H1 (cell line): ENCODE data around the gene NRXN3. TPM values are rescaled to one million over a fixed set of nuclear protein-coding genes. Genes with fewer than 3 reads are reported as not detected.

Experiments used
- CTCF ChIA-PET: fragments of 300-600 bp; sonication (Branson Sonifier 250); formaldehyde crosslinking; loops from one replicate; lab custom pipeline; 2021; ENCODE audit not compliant: partially characterized antibody; lab: Charles Lee
- POLR2A ChIA-PET: fragments of 300-600 bp; sonication (Branson Sonifier 250); formaldehyde crosslinking; loops from one replicate; lab custom pipeline; 2021; ENCODE audit warnings: inconsistent platforms; ENCODE audit not compliant: partially characterized antibody; lab: Charles Lee
- DNase-seq, 2 experiments: peaks; one replicate each; pipeline versions ENCODE4 v3.0.0 to v3.0.0-alpha.2; 2010 to 2022; ENCODE audit warnings: low spot score in 2 of 2, low read depth in 1 of 2, mixed read lengths in 1 of 2
- FAIRE-seq: peaks from 2 replicates; lab custom pipeline; 2011; peaks lifted over from hg19 to GRCh38; lab: Jason Lieb, UNC
- H2AFZ ChIP-seq: 2 replicates; pipeline ENCODE4 v1.8.1; 2012; ENCODE audit warnings: low read length, inconsistent platforms
- H2AK5ac ChIP-seq: 2 replicates; pipeline ENCODE4 v1.6.1; 2013; ENCODE audit warnings: low read depth, low read length
- H2BK120ac ChIP-seq: replicated peaks from 2 replicates; pipeline ENCODE3; 2013; ENCODE audit warnings: low read depth, low read length, inconsistent platforms
- H2BK12ac ChIP-seq: 2 replicates; pipeline ENCODE4 v1.6.1; 2013; ENCODE audit warnings: low read depth, low read length
- H2BK15ac ChIP-seq: 2 replicates; pipeline ENCODE4 v1.6.1; 2013; ENCODE audit warnings: low read length
- H2BK20ac ChIP-seq: 2 replicates; pipeline ENCODE4 v1.6.1; 2013; ENCODE audit warnings: low read length
- H2BK5ac ChIP-seq: 2 replicates; pipeline ENCODE4 v1.6.1; 2013; ENCODE audit warnings: low read depth, low read length
- H3K14ac ChIP-seq: 2 replicates; pipeline ENCODE4 v1.6.1; 2013; ENCODE audit warnings: inconsistent platforms; ENCODE audit not compliant: insufficient read length
- H3K18ac ChIP-seq: 2 replicates; pipeline ENCODE4 v1.6.1; 2013; ENCODE audit warnings: low read length; ENCODE audit errors: extremely low read depth
- H3K23ac ChIP-seq: 2 replicates; pipeline ENCODE4 v1.6.1; 2013; ENCODE audit warnings: inconsistent platforms; ENCODE audit not compliant: insufficient read length
- H3K23me2 ChIP-seq: 2 replicates; pipeline ENCODE4 v1.6.1; 2013; ENCODE audit warnings: low read depth, low read length
- H3K27ac ChIP-seq: 2 replicates; pipeline ENCODE4 v1.6.1; 2011; ENCODE audit warnings: low read depth, low read length, inconsistent platforms
- H3K27me3 ChIP-seq, 4 experiments: replicated peaks in 1 of 4; 1 replicate in 1 of 4; 2 replicates in 3 of 4; pipeline versions ENCODE4 v1.6.1 to v1.8.1; 2011 to 2013; ENCODE audit warnings: low read length in 3 of 4, mild to moderate bottlenecking in 3 of 4, inconsistent platforms in 2 of 4, mixed read lengths in 2 of 4, moderate library complexity in 1 of 4; ENCODE audit not compliant: control insufficient read depth in 3 of 4, insufficient read depth in 3 of 4; ENCODE audit errors: extremely low read depth in 1 of 4
- H3K36me3 ChIP-seq, 4 experiments: 2 replicates each; pipeline versions ENCODE4 v1.6.1 to v1.8.1; 2011 to 2013; ENCODE audit warnings: mild to moderate bottlenecking in 4 of 4, low read length in 3 of 4, moderate library complexity in 2 of 4, control low read depth in 1 of 4, inconsistent platforms in 1 of 4; ENCODE audit not compliant: insufficient read depth in 4 of 4, control insufficient read depth in 2 of 4
- H3K4ac ChIP-seq: replicated peaks from 2 replicates; pipeline ENCODE3; 2013; ENCODE audit warnings: low read length, low read depth, mixed read lengths, inconsistent platforms; ENCODE audit not compliant: insufficient read length
- H3K4me1 ChIP-seq, 4 experiments: replicated peaks in 1 of 4; 1 replicate in 1 of 4; 2 replicates in 3 of 4; pipeline versions ENCODE4 v1.6.1 to v1.8.1; 2011 to 2013; ENCODE audit warnings: low read length in 3 of 4, inconsistent platforms in 2 of 4, mixed read lengths in 1 of 4; ENCODE audit not compliant: insufficient read depth in 4 of 4, control insufficient read depth in 3 of 4
- H3K4me2 ChIP-seq, 2 experiments: 2 replicates each; pipeline versions ENCODE4 v1.6.1 to v1.8.1; 2011 to 2013; ENCODE audit warnings: low read depth in 2 of 2, low read length in 2 of 2, control low read depth in 1 of 2, inconsistent platforms in 1 of 2, mild to moderate bottlenecking in 1 of 2; ENCODE audit not compliant: insufficient read depth in 1 of 2
- H3K4me3 ChIP-seq, 4 experiments: fragments of 200-600, 300-600 bp in 1 of 4; sonication (generic), shearing (Covaris generic), sonication (Bioruptor Twin) in 1 of 4; 2 replicates each; pipeline versions ENCODE4 v1.5.1 to v1.8.1; 2011 to 2016; ENCODE audit warnings: low read length in 4 of 4, low read depth in 3 of 4, control low read depth in 2 of 4, inconsistent platforms in 2 of 4, mild to moderate bottlenecking in 2 of 4, mixed read lengths in 1 of 4, moderate library complexity in 1 of 4; ENCODE audit not compliant: insufficient read depth in 2 of 4; ENCODE audit errors: extremely low read depth in 1 of 4
- H3K56ac ChIP-seq: replicated peaks from 2 replicates; pipeline ENCODE3; 2013; ENCODE audit warnings: low read depth, mild to moderate bottlenecking, mixed read lengths, low read length, inconsistent platforms; ENCODE audit not compliant: insufficient read length
- H3K79me1 ChIP-seq: 2 replicates; pipeline ENCODE4 v1.6.1; 2013; ENCODE audit warnings: low read depth, low read length, control low read depth
- H3K79me2 ChIP-seq, 2 experiments: 2 replicates each; pipeline versions ENCODE4 v1.6.1 to v1.8.1; 2012 to 2013; ENCODE audit warnings: low read length in 2 of 2, mild to moderate bottlenecking in 2 of 2, inconsistent platforms in 1 of 2; ENCODE audit not compliant: insufficient read depth in 2 of 2, control insufficient read depth in 1 of 2
- H3K9ac ChIP-seq, 4 experiments: replicated peaks in 1 of 4; 1 replicate in 1 of 4; 2 replicates in 3 of 4; pipeline versions ENCODE4 v1.6.1 to v1.8.1; 2011 to 2013; ENCODE audit warnings: low read depth in 3 of 4, low read length in 3 of 4, control low read depth in 2 of 4, mild to moderate bottlenecking in 2 of 4, moderate library complexity in 2 of 4, inconsistent platforms in 1 of 4; ENCODE audit errors: extremely low read depth in 1 of 4
- H3K9me3 ChIP-seq, 2 experiments: 2 replicates each; pipeline versions ENCODE4 v1.6.1 to v1.8.1; 2012 to 2013; ENCODE audit warnings: mild to moderate bottlenecking in 2 of 2, moderate library complexity in 2 of 2, control low read depth in 1 of 2, inconsistent platforms in 1 of 2, low read depth in 1 of 2, low read length in 1 of 2, mixed read lengths in 1 of 2; ENCODE audit not compliant: insufficient read depth in 2 of 2
- H4K20me1 ChIP-seq, 2 experiments: replicated peaks in 1 of 2; 2 replicates each; pipeline versions ENCODE3 to v1.8.1; 2011 to 2013; ENCODE audit warnings: inconsistent platforms in 2 of 2, low read length in 2 of 2, mild to moderate bottlenecking in 1 of 2; ENCODE audit not compliant: insufficient read depth in 2 of 2, control insufficient read depth in 1 of 2
- H4K5ac ChIP-seq: 2 replicates; pipeline ENCODE4 v1.6.1; 2013; ENCODE audit warnings: low read length, low read depth, mixed read lengths, inconsistent platforms; ENCODE audit not compliant: insufficient read length
- H4K8ac ChIP-seq: 2 replicates; pipeline ENCODE4 v1.8.0; 2013; ENCODE audit warnings: mild to moderate bottlenecking, moderate library complexity, low read length, inconsistent platforms; ENCODE audit not compliant: insufficient read depth; ENCODE audit errors: extremely low read depth
- H4K91ac ChIP-seq: replicated peaks from 2 replicates; pipeline ENCODE3; 2013; ENCODE audit warnings: low read length, mixed read lengths, inconsistent platforms; ENCODE audit not compliant: insufficient read length
- ATF2 ChIP-seq: IDR thresholded peaks from 2 replicates; pipeline ENCODE4 v1.6.1; 2012; ENCODE audit warnings: low read length, inconsistent platforms
- CTCF ChIP-seq, 3 experiments: IDR thresholded peaks; 1 replicate in 2 of 3; 2 replicates in 1 of 3; pipeline versions ENCODE4 v1.5.1 to v1.6.1; 2011; ENCODE audit warnings: low read length in 3 of 3, mild to moderate bottlenecking in 3 of 3, inconsistent platforms in 2 of 3, low read depth in 1 of 3, moderate library complexity in 1 of 3; ENCODE audit not compliant: insufficient read depth in 1 of 3; ENCODE audit errors: control extremely low read depth in 1 of 3
- JUND ChIP-seq: IDR thresholded peaks from 2 replicates; pipeline ENCODE4 v1.6.1; 2011; ENCODE audit warnings: mild to moderate bottlenecking, improper control_type of control experiment, low read length
- POLR2AphosphoS5 ChIP-seq: IDR thresholded peaks from 2 replicates; pipeline ENCODE4 v1.6.1; 2011; ENCODE audit warnings: low read depth, low read length
- RNF2 ChIP-seq: fragments of 200-900, 300-1000 bp; sonication (generic); IDR thresholded peaks from 2 replicates; pipeline ENCODE4 v1.7.1; 2016; ENCODE audit warnings: borderline replicate concordance, low read depth, mild to moderate bottlenecking, antibody characterized with exemption, low read length; ENCODE audit not compliant: poor library complexity, severe bottlenecking; ENCODE audit errors: missing control alignments
- SRF ChIP-seq: IDR thresholded peaks from 2 replicates; pipeline ENCODE4 v1.6.1; 2011; ENCODE audit warnings: mild to moderate bottlenecking, low read depth, low read length, moderate library complexity
- WGBS, 2 experiments: shearing (Covaris generic) in 1 of 2; methylation state at CpG; one replicate each; pipeline versions ENCODE4 v1.1.6 to v1.1.7; 2013 to 2015; ENCODE audit warnings: low lambda C conversion rate in 2 of 2, mixed read lengths in 2 of 2, inconsistent platforms in 1 of 2, low coverage in 1 of 2, missing lambda C conversion rate in 1 of 2; ENCODE audit not compliant: insufficient replicate concordance in 2 of 2, insufficient coverage in 1 of 2, insufficient read length in 1 of 2; ENCODE audit errors: extremely low coverage in 1 of 2, missing lambda C conversion rate in 1 of 2; 5-methylcytosine and 5-hydroxymethylcytosine counted together
- polyA plus RNA-seq, 7 experiments: library from polyadenylated mRNA; depleted of rRNA in 3 of 7; stranded (reverse) in 5 of 7; unstranded in 2 of 7; fragments of >200 nt in 5 of 7; fragments of 200-250 nt in 2 of 7; gene quantifications; 1 replicate in 5 of 7; 2 replicates in 1 of 7; 4 replicates in 1 of 7; pipeline versions ENCODE4 v1.2.1 to v1.2.3, GENCODE V29; 2011 to 2013; ENCODE audit warnings: missing spikeins in 2 of 7, mixed read lengths in 2 of 7
- total RNA-seq: library from RNA; stranded (reverse); fragmentation: NEBNext Ultra II Directional; extraction: Animal tissue kit (Norgen Biotek cat#: 25700); gene quantifications from 2 replicates; pipeline ENCODE4 v1.2.1, GENCODE V29; 2021

NRXN3 gene
- total and polyA plus RNA-seq, 2 of the 8 experiments (the other 6 are each of a cell fraction or from before 2014, with no cell fraction given): 2.6 to 4.1 TPM

GRCh38 chr14:78968265-78968664 lies 798.1 kb downstream of the NRXN3 start:
- H3K23ac ChIP-seq: no peak overlapping the region
- H2BK12ac ChIP-seq: no peak overlapping the region
- H4K20me1 ChIP-seq: no peaks in the 10 kb centered on the region
- TF ChIP-seq SRF: no peak
- no peak for TF ChIP-seq RNF2
- TF ChIP-seq JUND: no peak
- no peak for TF ChIP-seq POLR2AphosphoS5
- no peak for TF ChIP-seq ATF2
- TF ChIP-seq CTCF (IDR thresholded peaks at IDR 0.05; ENCODE audit: control extremely low read depth in 1 of 3, insufficient read depth in 1 of 3, low read depth in 1 of 3, low read length in 3 of 3): no peak
- H2BK5ac ChIP-seq: no peak overlapping the region
- 92% methylated on average over 6 of the region's 6 CpGs; no CpG with 5 or more reads in 1 of the 2 experiments for WGBS, 2 experiments
- no peak overlapping the region for H3K9ac ChIP-seq
- H2BK15ac ChIP-seq: no peak overlapping the region
- H2AK5ac ChIP-seq: no peak overlapping the region
- H3K4me1 ChIP-seq: peaks cover 0 to 4% (median 0%) of the 10 kb centered on the region in 4 experiments; a peak in 1 of 7 replicates
- H3K56ac ChIP-seq: no peak overlapping the region
- H3K79me1 ChIP-seq: no peaks in the 10 kb centered on the region
- no peak overlapping the region for H3K4ac ChIP-seq
- no peak overlapping the region for H3K4me2 ChIP-seq
- no peak overlapping the region for H4K5ac ChIP-seq
- H4K8ac ChIP-seq: no peak overlapping the region
- H2BK120ac ChIP-seq: no peak overlapping the region
- POLR2A ChIA-PET: no interaction called here
- H2AFZ ChIP-seq: no peak overlapping the region
- no peak for FAIRE-seq
- no peak overlapping the region for H3K18ac ChIP-seq
- H3K27ac ChIP-seq: no peak overlapping the region
- H3K79me2 ChIP-seq: no peaks in the 10 kb centered on the region
- H2BK20ac ChIP-seq: no peak overlapping the region
- H3K4me3 ChIP-seq: no peak overlapping the region
- CTCF ChIA-PET: interaction anchor here (0.6 to 2.8 kb wide), 15 partner anchors 9 to 873 kb away, joined by 3 to 10 read pairs (median 4); no protein-coding TSS in a partner anchor
- H3K9me3 ChIP-seq: no peaks in the 10 kb centered on the region
- no peaks in the 10 kb centered on the region for H3K36me3 ChIP-seq
- no peak overlapping the region for H3K14ac ChIP-seq
- H3K23me2 ChIP-seq: no peaks in the 10 kb centered on the region
- no peak for DNase-seq
- H4K91ac ChIP-seq: no peak overlapping the region
- H3K27me3 ChIP-seq: no peaks in the 10 kb centered on the region
